ENCODE data around the gene SVIL. TPM values are rescaled to one million over a fixed set of nuclear protein-coding genes. Genes with fewer than 3 reads are reported as not detected.
A peak's percentile ranks its signal among the peaks of the same experiment; 100 is the strongest.

The SVIL gene
- total RNA-seq, 1 donor, result 7.8 TPM

GRCh38 chr10:29658984-29659965, 24.5 kb upstream of the SVIL start:
- DNase-seq (ENCODE audit: low read depth), result peak; percentile 99
- peak; percentile 55 for TF ChIP-seq CTCF (IDR thresholded peaks at IDR 0.05; ENCODE audit: insufficient read depth, low read depth, low read length)
- no peak overlapping the region for H3K4me3 ChIP-seq (ENCODE audit: low read depth, low read length)

- no peak for TF ChIP-seq CTCF (IDR thresholded peaks at IDR 0.05; ENCODE audit: insufficient read depth, low read depth, low read length)
- DNase-seq (ENCODE audit: low read depth), result no peak
- no peak overlapping the region for H3K4me3 ChIP-seq (ENCODE audit: low read depth, low read length)
Observed at GRCh38 chr10:29657719-29658274, 23.0 kb upstream of the SVIL start.

GRCh38 chr10:29656451-29656992, 21.8 kb upstream of the SVIL start:
- no peak for TF ChIP-seq CTCF (IDR thresholded peaks at IDR 0.05; ENCODE audit: insufficient read depth, low read depth, low read length)
- no peak overlapping the region for H3K4me3 ChIP-seq (ENCODE audit: low read depth, low read length)
- no peak for DNase-seq (ENCODE audit: low read depth)

- no peak for TF ChIP-seq CTCF (IDR thresholded peaks at IDR 0.05; ENCODE audit: insufficient read depth, low read depth, low read length)
- DNase-seq (ENCODE audit: low read depth), result no peak
- no peak overlapping the region for H3K4me3 ChIP-seq (ENCODE audit: low read depth, low read length)
Observed at GRCh38 chr10:29652192-29652591, 17.4 kb upstream of the SVIL start.

- no peak overlapping the region for H3K4me3 ChIP-seq (ENCODE audit: low read depth, low read length)
- no peak for TF ChIP-seq CTCF (IDR thresholded peaks at IDR 0.05; ENCODE audit: insufficient read depth, low read depth, low read length)
- no peak for DNase-seq (ENCODE audit: low read depth)
Observed at GRCh38 chr10:29651767-29652166, 17.0 kb upstream of the SVIL start.

- H3K4me3 ChIP-seq (ENCODE audit: low read depth, low read length), result no peak overlapping the region
- no peak for DNase-seq (ENCODE audit: low read depth)
- TF ChIP-seq CTCF (IDR thresholded peaks at IDR 0.05; ENCODE audit: insufficient read depth, low read depth, low read length), result no peak
Observed at GRCh38 chr10:29650552-29650944, 15.8 kb upstream of the SVIL start.

All from fibroblast of villous mesenchyme (primary cell).